Neural cell (in vitro differentiated cells): ENCODE results near the gene CRYGC. TPM values are rescaled to one million over a fixed set of nuclear protein-coding genes. Genes with fewer than 3 reads are reported as not detected.
A peak's percentile ranks its signal among the peaks of the same experiment; 100 is the strongest.
"Not testable (repeated sequence)": the region's sequence is repeated elsewhere in the genome, so short reads cannot be mapped to it uniquely, and the experiment has no call there.

Experiments
- H2AFZ ChIP-seq: fragments of 200-600, 300-800 bp; sonication (generic), shearing (Covaris generic); 2 replicates; pipeline ENCODE4 v1.6.0; 2014; ENCODE audit warnings: low read depth, mild to moderate bottlenecking, antibody characterized with exemption, low read length, moderate library complexity
- H3F3A ChIP-seq: fragments of 200-600 bp; shearing (Covaris generic); 2 replicates; pipeline ENCODE4 v1.6.1; 2016; ENCODE audit warnings: mild to moderate bottlenecking, moderate library complexity, mixed read lengths, antibody characterized with exemption, low read length; ENCODE audit not compliant: insufficient read depth, poor library complexity, severe bottlenecking
- H3K27ac ChIP-seq: fragments of 200-600, 300-800 bp; sonication (generic), shearing (Covaris generic); 2 replicates; pipeline ENCODE4 v1.5.1; 2014; ENCODE audit warnings: mild to moderate bottlenecking, low read length, moderate library complexity
- H3K27me3 ChIP-seq: fragments of 300-800, 200-600 bp; sonication (generic), shearing (Covaris generic); 2 replicates; pipeline ENCODE4 v1.6.0; 2014; ENCODE audit warnings: mild to moderate bottlenecking, low read depth, low read length, moderate library complexity; ENCODE audit not compliant: insufficient read depth
- H3K36me3 ChIP-seq: fragments of 300-800, 200-600 bp; sonication (generic), shearing (Covaris generic); 2 replicates; pipeline ENCODE4 v1.5.1; 2014; ENCODE audit warnings: mild to moderate bottlenecking, antibody characterized with exemption, low read length, moderate library complexity; ENCODE audit not compliant: insufficient read depth
- H3K4me2 ChIP-seq: fragments of 300-800, 200-600 bp; sonication (generic), shearing (Covaris generic); 2 replicates; pipeline ENCODE4 v1.6.0; 2014; ENCODE audit warnings: mild to moderate bottlenecking, low read length
- H3K4me3 ChIP-seq: fragments of 300-800, 200-600 bp; sonication (generic), shearing (Covaris generic); 2 replicates; pipeline ENCODE4 v1.5.1; 2014; ENCODE audit warnings: mild to moderate bottlenecking, low read length, moderate library complexity
- H3K79me2 ChIP-seq: fragments of 200-600 bp; shearing (Covaris generic); replicated peaks from 2 replicates; pipeline ENCODE4 v1.6.0; 2014; ENCODE audit warnings: mild to moderate bottlenecking, low read length, moderate library complexity; ENCODE audit not compliant: insufficient read depth
- H3K9ac ChIP-seq: fragments of 300-800, 200-600 bp; sonication (generic), shearing (Covaris generic); 2 replicates; pipeline ENCODE4 v1.6.1; 2016; ENCODE audit warnings: mild to moderate bottlenecking, low read length, mixed read lengths
- H3K9me2 ChIP-seq: fragments of 200-600 bp; shearing (Covaris generic); 2 replicates; pipeline ENCODE4 v1.6.1; 2016; ENCODE audit warnings: mild to moderate bottlenecking, low read length, mixed read lengths; ENCODE audit not compliant: insufficient read depth
- H3K9me3 ChIP-seq: fragments of 200-600, 300-800 bp; sonication (generic), shearing (Covaris generic); 2 replicates; pipeline ENCODE4 v1.6.1; 2016; ENCODE audit warnings: mild to moderate bottlenecking, mixed run types, low read length, moderate library complexity, mixed read lengths
- H4K20me1 ChIP-seq: fragments of 200-600 bp; shearing (Covaris generic); 2 replicates; pipeline ENCODE4 v1.6.1; 2016; ENCODE audit warnings: mild to moderate bottlenecking, mixed run types; ENCODE audit not compliant: insufficient read depth
- EP300 ChIP-seq: fragments of 450-650 bp; conservative IDR thresholded peaks from 2 replicates; pipeline ENCODE4 v1.6.1; 2014; ENCODE audit warnings: antibody characterized with exemption, mild to moderate bottlenecking, moderate library complexity; ENCODE audit not compliant: poor library complexity, severe bottlenecking
- EZH2 ChIP-seq: fragments of 200-600, 300-800 bp; shearing (Covaris generic), sonication (generic); IDR thresholded peaks from 2 replicates; pipeline ENCODE4 v1.6.1; 2014; ENCODE audit warnings: antibody characterized with exemption, low read length, borderline replicate concordance, mild to moderate bottlenecking; ENCODE audit not compliant: insufficient read depth, poor library complexity, severe bottlenecking
- MXI1 ChIP-seq: fragments of 450-650 bp; conservative IDR thresholded peaks from 2 replicates; pipeline ENCODE4 v1.6.1; 2014; ENCODE audit warnings: antibody characterized with exemption, mild to moderate bottlenecking; ENCODE audit not compliant: poor library complexity, severe bottlenecking
- POLR2AphosphoS5 ChIP-seq: IDR thresholded peaks from 2 replicates; pipeline ENCODE4 v1.6.1; 2012
- RAD21 ChIP-seq: fragments of 450-650 bp; conservative IDR thresholded peaks from 2 replicates; pipeline ENCODE4 v1.6.1; 2014; ENCODE audit warnings: antibody characterized with exemption, mild to moderate bottlenecking, moderate library complexity
- SMC3 ChIP-seq: fragments of 450-650 bp; conservative IDR thresholded peaks from 2 replicates; pipeline ENCODE4 v1.6.1; 2014; ENCODE audit warnings: antibody characterized with exemption, mild to moderate bottlenecking, moderate library complexity; ENCODE audit not compliant: poor library complexity
- TAF1 ChIP-seq: IDR thresholded peaks from 2 replicates; pipeline ENCODE4 v1.6.1; 2012; ENCODE audit warnings: low read depth
- polyA plus RNA-seq: library from polyadenylated mRNA; depleted of rRNA; stranded (reverse); fragments of >200 nt; gene quantifications from 2 replicates; pipeline ENCODE4 v1.2.3, GENCODE V29; 2014
- TF ChIP-seq, protein P1 (sequence below): fragments of 450-650 bp; IDR thresholded peaks from 2 replicates; pipeline ENCODE4 v1.5.1; 2014; ENCODE audit warnings: antibody characterized with exemption, mild to moderate bottlenecking, moderate library complexity; ENCODE audit not compliant: poor library complexity, severe bottlenecking
- TF ChIP-seq, protein P2 (sequence below): IDR thresholded peaks from 2 replicates; pipeline ENCODE4 v1.6.1; 2012; ENCODE audit warnings: borderline replicate concordance

The CRYGC gene
- polyA plus RNA-seq, 1 donor from 2014 or later, result not detected

DNA sequence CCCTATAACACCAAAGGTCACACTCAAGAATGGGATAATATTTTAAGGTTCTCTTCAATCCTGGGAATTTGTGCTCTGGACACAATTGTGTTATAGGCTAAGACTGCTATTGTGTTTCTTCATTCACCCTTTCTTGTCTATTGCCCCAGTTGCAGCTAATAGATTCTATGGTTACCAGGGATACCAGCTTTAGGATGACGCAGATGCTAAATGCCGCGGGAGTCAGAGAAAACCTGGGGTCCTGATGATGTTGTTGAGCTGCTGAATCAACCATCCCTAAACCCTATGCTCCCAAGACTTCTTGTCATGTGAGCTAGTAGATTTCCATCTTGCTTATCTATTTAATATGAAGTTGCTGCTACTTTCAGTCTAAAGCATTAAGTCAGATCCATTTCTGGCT lies 10.7 kb downstream of the CRYGC start:
- Histone ChIP-seq H3K27ac (peak overlapping the region; percentile 51), H3K4me3 (no peak overlapping the region), H4K20me1 (no peaks in the 10 kb centered on the region), H2AFZ (peak overlapping the region; percentile 21), H3K36me3 (no peaks in the 10 kb centered on the region), H3K9ac (peak overlapping the region; percentile 0), H3K9me3 (no peaks in the 10 kb centered on the region), H3K4me2 (peak overlapping the region; percentile 21), H3F3A (no peaks in the 10 kb centered on the region), H3K79me2 (no peaks in the 10 kb centered on the region), H3K27me3 (no peaks in the 10 kb centered on the region), H3K9me2 (no peaks in the 10 kb centered on the region)
- TF ChIP-seq EZH2 (no peak), POLR2AphosphoS5 (no peak), SMC3 (no peak)

DNA sequence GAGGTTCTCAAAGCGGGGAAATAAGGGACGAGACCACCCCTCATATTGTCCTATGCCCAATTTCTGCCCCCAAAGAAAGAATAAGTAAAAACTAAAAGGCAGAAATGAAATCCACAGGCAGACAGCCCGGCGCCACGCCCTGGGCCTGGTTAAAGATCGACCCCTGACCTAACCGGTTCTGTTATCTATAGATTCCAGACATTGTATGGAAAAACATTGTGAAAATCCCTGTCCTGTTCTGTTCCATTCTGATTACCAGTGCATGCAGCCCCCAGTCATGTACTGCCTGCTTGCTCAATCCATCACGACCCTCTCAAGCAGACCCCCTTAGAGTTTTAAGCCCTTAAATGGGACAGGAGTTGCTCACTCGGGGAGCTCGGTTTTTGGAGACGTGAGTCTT lies 12.2 kb downstream of the CRYGC start:
- H3K4me3 ChIP-seq, H3K27ac ChIP-seq, H3K79me2 ChIP-seq, H3K9me2 ChIP-seq, H2AFZ ChIP-seq, H3K36me3 ChIP-seq, H3K27me3 ChIP-seq, H3K9ac ChIP-seq, H4K20me1 ChIP-seq, H3K4me2 ChIP-seq, H3F3A ChIP-seq, H3K9me3 ChIP-seq: not testable (repeated sequence)

DNA sequence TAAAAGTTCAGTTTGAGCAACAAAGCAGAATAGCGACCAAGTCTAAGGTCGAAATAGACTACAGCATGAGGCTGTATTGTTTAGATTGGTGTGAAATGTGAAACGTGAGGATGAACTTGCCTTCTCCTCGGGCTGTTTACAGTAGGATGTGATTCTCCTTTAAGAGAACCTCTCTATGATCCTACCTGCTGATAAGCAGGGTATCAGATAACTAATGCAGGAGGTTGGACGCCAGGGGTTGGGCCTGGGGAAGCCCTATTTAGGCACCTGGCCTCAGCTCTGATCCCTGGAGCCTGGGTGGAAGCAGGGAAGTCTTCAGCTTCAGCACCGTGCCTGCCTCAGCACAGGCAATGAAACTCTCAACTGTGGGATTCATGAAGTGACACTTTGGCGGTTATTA lies 16.7 kb downstream of the CRYGC start:
- Histone ChIP-seq H3K79me2 (no peaks in the 10 kb centered on the region), H3K4me2 (no peak overlapping the region), H3K27ac (no peak overlapping the region), H4K20me1 (no peaks in the 10 kb centered on the region), H3K27me3 (peaks cover 4% of the 10 kb centered on the region), H2AFZ (no peak overlapping the region), H3K9me2 (no peaks in the 10 kb centered on the region), H3K9ac (no peak overlapping the region), H3K36me3 (no peaks in the 10 kb centered on the region), H3K4me3 (no peak overlapping the region), H3K9me3 (no peaks in the 10 kb centered on the region), H3F3A (no peaks in the 10 kb centered on the region)
- TF ChIP-seq EP300, result no peak
- no peak for TF ChIP-seq MXI1
- TF ChIP-seq, protein P1, sequence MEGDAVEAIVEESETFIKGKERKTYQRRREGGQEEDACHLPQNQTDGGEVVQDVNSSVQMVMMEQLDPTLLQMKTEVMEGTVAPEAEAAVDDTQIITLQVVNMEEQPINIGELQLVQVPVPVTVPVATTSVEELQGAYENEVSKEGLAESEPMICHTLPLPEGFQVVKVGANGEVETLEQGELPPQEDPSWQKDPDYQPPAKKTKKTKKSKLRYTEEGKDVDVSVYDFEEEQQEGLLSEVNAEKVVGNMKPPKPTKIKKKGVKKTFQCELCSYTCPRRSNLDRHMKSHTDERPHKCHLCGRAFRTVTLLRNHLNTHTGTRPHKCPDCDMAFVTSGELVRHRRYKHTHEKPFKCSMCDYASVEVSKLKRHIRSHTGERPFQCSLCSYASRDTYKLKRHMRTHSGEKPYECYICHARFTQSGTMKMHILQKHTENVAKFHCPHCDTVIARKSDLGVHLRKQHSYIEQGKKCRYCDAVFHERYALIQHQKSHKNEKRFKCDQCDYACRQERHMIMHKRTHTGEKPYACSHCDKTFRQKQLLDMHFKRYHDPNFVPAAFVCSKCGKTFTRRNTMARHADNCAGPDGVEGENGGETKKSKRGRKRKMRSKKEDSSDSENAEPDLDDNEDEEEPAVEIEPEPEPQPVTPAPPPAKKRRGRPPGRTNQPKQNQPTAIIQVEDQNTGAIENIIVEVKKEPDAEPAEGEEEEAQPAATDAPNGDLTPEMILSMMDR, result no peak
- TF ChIP-seq TAF1, result no peak
- no peak for TF ChIP-seq EZH2
- no peak for TF ChIP-seq POLR2AphosphoS5
- no peak for TF ChIP-seq SMC3
- TF ChIP-seq RAD21, result no peak
- TF ChIP-seq, protein P2, sequence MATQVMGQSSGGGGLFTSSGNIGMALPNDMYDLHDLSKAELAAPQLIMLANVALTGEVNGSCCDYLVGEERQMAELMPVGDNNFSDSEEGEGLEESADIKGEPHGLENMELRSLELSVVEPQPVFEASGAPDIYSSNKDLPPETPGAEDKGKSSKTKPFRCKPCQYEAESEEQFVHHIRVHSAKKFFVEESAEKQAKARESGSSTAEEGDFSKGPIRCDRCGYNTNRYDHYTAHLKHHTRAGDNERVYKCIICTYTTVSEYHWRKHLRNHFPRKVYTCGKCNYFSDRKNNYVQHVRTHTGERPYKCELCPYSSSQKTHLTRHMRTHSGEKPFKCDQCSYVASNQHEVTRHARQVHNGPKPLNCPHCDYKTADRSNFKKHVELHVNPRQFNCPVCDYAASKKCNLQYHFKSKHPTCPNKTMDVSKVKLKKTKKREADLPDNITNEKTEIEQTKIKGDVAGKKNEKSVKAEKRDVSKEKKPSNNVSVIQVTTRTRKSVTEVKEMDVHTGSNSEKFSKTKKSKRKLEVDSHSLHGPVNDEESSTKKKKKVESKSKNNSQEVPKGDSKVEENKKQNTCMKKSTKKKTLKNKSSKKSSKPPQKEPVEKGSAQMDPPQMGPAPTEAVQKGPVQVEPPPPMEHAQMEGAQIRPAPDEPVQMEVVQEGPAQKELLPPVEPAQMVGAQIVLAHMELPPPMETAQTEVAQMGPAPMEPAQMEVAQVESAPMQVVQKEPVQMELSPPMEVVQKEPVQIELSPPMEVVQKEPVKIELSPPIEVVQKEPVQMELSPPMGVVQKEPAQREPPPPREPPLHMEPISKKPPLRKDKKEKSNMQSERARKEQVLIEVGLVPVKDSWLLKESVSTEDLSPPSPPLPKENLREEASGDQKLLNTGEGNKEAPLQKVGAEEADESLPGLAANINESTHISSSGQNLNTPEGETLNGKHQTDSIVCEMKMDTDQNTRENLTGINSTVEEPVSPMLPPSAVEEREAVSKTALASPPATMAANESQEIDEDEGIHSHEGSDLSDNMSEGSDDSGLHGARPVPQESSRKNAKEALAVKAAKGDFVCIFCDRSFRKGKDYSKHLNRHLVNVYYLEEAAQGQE, result no peak

DNA sequence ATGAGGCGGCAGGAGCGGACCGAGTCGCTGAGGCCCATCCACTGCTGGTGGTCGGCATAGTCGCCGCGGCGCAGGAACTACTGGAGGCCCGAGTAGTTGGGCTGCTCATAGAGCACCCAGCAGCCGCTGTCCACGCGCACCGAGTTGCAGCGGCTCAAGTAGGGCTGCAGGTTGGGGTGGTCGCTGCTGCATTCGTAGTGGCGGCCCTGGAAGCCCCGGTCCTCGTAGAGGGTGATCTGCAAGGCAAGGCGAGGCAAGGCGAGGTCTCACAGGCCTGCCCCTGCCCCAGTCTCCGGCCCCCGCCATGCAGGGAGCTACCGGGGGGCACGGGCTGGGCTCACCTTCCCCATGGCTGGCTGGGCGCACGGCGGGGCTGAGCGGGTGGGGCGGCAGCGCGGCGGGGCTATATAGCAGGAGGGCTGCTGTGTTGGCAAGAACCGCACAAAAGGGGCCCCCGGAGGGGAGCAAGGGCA lies 17.3 kb downstream of the CRYGC start:
- not testable (repeated sequence) for H3K27ac ChIP-seq, H3K27me3 ChIP-seq, H3K9me2 ChIP-seq, H3K4me3 ChIP-seq, H3K4me2 ChIP-seq, H4K20me1 ChIP-seq, H2AFZ ChIP-seq, H3K9ac ChIP-seq, H3F3A ChIP-seq, H3K79me2 ChIP-seq, H3K36me3 ChIP-seq, H3K9me3 ChIP-seq
